ENCODE results near the gene ZC3H12A. TPM values are rescaled to one million over a fixed set of nuclear protein-coding genes. Genes with fewer than 3 reads are reported as not detected.
"Not testable (repeated sequence)": the region's sequence is repeated elsewhere in the genome, so short reads cannot be mapped to it uniquely, and the experiment has no call there.

Gene ZC3H12A
- total RNA-seq, 1 donor from 2014 or later, result 43.6 TPM

GRCh38 chr1:37502791-37503190, 28.4 kb downstream of the ZC3H12A start:
- ATAC-seq, result not testable (repeated sequence)

GRCh38 chr1:37506740-37507139, 32.4 kb downstream of the ZC3H12A start:
- ATAC-seq, result no peak

- no peak for ATAC-seq
These were observed 34.8 kb downstream of the ZC3H12A start for GRCh38 chr1:37509181-37509580.

- ATAC-seq, result peak; percentile 37
These were observed 39.5 kb downstream of the ZC3H12A start for GRCh38 chr1:37513795-37514349.

GRCh38 chr1:37514350-37515184, 40.2 kb downstream of the ZC3H12A start, which contains the start of gene MEAF6:
Gene MEAF6, minus strand, starts transcription at chr1:37514766. Its CDS starts 20 bp downstream, at chr1:37514746.
- peak; percentile 99 for ATAC-seq

GRCh38 chr1:37515185-37516034, 41.0 kb downstream of the ZC3H12A start:
- no peak for ATAC-seq

GRCh38 chr1:37517569-37517968, 43.2 kb downstream of the ZC3H12A start:
- no peak for ATAC-seq

- not testable (repeated sequence) for ATAC-seq
These were observed 43.9 kb downstream of the ZC3H12A start for GRCh38 chr1:37518241-37518640.

- not testable (repeated sequence) for ATAC-seq
These were observed 44.5 kb downstream of the ZC3H12A start for GRCh38 chr1:37518929-37519328.

- ATAC-seq, result no peak
These were observed 45.2 kb downstream of the ZC3H12A start for GRCh38 chr1:37519613-37520012.

GRCh38 chr1:37529888-37530287, 55.5 kb downstream of the ZC3H12A start:
- not testable (repeated sequence) for ATAC-seq

GRCh38 chr1:37532418-37533156, 58.2 kb downstream of the ZC3H12A start:
- not testable (repeated sequence) for ATAC-seq

GRCh38 chr1:37533317-37534093, 59.1 kb downstream of the ZC3H12A start:
- no peak for ATAC-seq

Other genes starting within 250 kb of the ZC3H12A start
- gene MEAF6, start 40.2 kb downstream of the ZC3H12A start, total RNA-seq, result 32.7 TPM
- gene SNIP1, start 79.7 kb downstream of the ZC3H12A start, total RNA-seq, result 8.7 TPM
- 0.16 TPM for gene DNALI1, start 82.4 kb downstream of the ZC3H12A start, total RNA-seq
- gene GNL2, start 121.4 kb downstream of the ZC3H12A start, total RNA-seq, result 28.6 TPM
- gene RSPO1, start 160.3 kb downstream of the ZC3H12A start, total RNA-seq, result 0.20 TPM
- 14.1 TPM for gene CDCA8, start 217.9 kb downstream of the ZC3H12A start, total RNA-seq

Data from esophagus mucosa (tissue), 1 donor.